ENCODE data around the gene EPB41L4B.

GRCh38 chr9:109307380-109308240 lies 13.2 kb downstream of the EPB41L4B start:
- TF ChIP-seq POLR2AphosphoS5 (IDR thresholded peaks at IDR 0.05) (no peak), POLR2A (IDR thresholded peaks at IDR 0.05) (no peak)
- TF ChIP-seq, protein P1, sequence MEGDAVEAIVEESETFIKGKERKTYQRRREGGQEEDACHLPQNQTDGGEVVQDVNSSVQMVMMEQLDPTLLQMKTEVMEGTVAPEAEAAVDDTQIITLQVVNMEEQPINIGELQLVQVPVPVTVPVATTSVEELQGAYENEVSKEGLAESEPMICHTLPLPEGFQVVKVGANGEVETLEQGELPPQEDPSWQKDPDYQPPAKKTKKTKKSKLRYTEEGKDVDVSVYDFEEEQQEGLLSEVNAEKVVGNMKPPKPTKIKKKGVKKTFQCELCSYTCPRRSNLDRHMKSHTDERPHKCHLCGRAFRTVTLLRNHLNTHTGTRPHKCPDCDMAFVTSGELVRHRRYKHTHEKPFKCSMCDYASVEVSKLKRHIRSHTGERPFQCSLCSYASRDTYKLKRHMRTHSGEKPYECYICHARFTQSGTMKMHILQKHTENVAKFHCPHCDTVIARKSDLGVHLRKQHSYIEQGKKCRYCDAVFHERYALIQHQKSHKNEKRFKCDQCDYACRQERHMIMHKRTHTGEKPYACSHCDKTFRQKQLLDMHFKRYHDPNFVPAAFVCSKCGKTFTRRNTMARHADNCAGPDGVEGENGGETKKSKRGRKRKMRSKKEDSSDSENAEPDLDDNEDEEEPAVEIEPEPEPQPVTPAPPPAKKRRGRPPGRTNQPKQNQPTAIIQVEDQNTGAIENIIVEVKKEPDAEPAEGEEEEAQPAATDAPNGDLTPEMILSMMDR (IDR thresholded peaks at IDR 0.05) = no peak

Measured in breast epithelium (tissue), 3 donors.